Neural crest cell (in vitro differentiated cells): Measurements from ENCODE around the gene BIK. TPM values are rescaled to one million over a fixed set of nuclear protein-coding genes. Genes with fewer than 3 reads are reported as not detected.
A peak's percentile ranks its signal among the peaks of the same experiment; 100 is the strongest.

ENCODE experiments used
- DNase-seq: peaks from one replicate; pipeline ENCODE4 v3.0.0; 2021; ENCODE audit warnings: low read depth, mixed read lengths, low spot score
- H3K27ac Mint-ChIP-seq: one replicate; pipeline ENCODE4 v1.8.0; 2021; ENCODE audit warnings: mild to moderate bottlenecking, mixed read lengths; ENCODE audit not compliant: unreplicated experiment
- H3K27me3 Mint-ChIP-seq: 2 replicates; pipeline ENCODE4 v1.8.0; 2021; ENCODE audit warnings: low read depth, mild to moderate bottlenecking, mixed read lengths
- H3K36me3 Mint-ChIP-seq: 2 replicates; pipeline ENCODE4 v1.8.0; 2021; ENCODE audit warnings: low read depth, mild to moderate bottlenecking, mixed read lengths
- H3K4me1 Mint-ChIP-seq: 2 replicates; pipeline ENCODE4 v1.8.0; 2021; ENCODE audit warnings: mixed read lengths
- H3K4me3 Mint-ChIP-seq: one replicate; pipeline ENCODE4 v1.8.0; 2021; ENCODE audit warnings: mild to moderate bottlenecking, mixed read lengths
- H3K9me3 Mint-ChIP-seq: 2 replicates; pipeline ENCODE4 v1.8.0; 2021; ENCODE audit warnings: mixed read lengths
- CTCF ChIP-seq: fragments of 200-600 bp; sonication (generic); conservative IDR thresholded peaks from 2 replicates; pipeline ENCODE4 v1.5.0; 2021; ENCODE audit warnings: antibody characterized with exemption, mild to moderate bottlenecking
- total RNA-seq: library from RNA; stranded (reverse); gene quantifications from 2 replicates; pipeline ENCODE4 v1.2.1, GENCODE V29; 2021

The BIK gene
- total RNA-seq, 1 donor from 2014 or later: 0.61 TPM

GRCh38 chr22:43127166-43127908 is 16.8 kb downstream of the BIK start:
- Mint-ChIP-seq H3K4me1 (no peaks in the 10 kb centered on the region), H3K36me3 (no peaks in the 10 kb centered on the region), H3K27ac (no peak overlapping the region), H3K9me3 (no peaks in the 10 kb centered on the region), H3K4me3 (no peak overlapping the region), H3K27me3 (no peaks in the 10 kb centered on the region)
- DNase-seq: no peak
- TF ChIP-seq CTCF: no peak

GRCh38 chr22:43128116-43128515 is 17.6 kb downstream of the BIK start:
- Mint-ChIP-seq H3K4me1 (no peaks in the 10 kb centered on the region), H3K27ac (no peak overlapping the region), H3K9me3 (no peaks in the 10 kb centered on the region), H3K36me3 (no peaks in the 10 kb centered on the region), H3K27me3 (no peaks in the 10 kb centered on the region), H3K4me3 (no peak overlapping the region)
- no peak for DNase-seq
- no peak for TF ChIP-seq CTCF

DNA sequence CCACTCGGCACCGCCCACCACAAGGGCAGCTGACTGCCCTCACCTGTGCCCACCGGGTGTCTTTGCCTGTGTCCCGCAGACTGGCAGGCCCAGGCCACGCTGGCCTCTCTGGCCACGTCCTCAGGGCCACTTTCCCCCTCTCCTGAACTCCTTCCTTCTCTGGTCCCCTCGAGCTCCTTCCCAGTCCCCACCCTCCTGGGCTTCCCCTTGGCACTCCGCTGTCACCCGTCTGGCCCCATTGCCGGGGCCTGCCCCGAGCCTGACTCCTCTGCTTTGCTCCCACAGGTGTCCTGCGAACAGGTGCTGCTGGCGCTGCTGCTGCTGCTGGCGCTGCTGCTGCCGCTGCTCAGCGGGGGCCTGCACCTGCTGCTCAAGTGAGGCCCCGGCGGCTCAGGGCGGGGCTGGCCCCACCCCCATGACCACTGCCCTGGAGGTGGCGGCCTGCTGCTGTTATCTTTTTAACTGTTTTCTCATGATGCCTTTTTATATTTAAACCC is 18.4 kb downstream of the BIK start:
- H3K36me3 Mint-ChIP-seq: peaks cover 4% of the 10 kb centered on the region
- no peak for TF ChIP-seq CTCF
- no peaks in the 10 kb centered on the region for H3K9me3 Mint-ChIP-seq
- H3K4me1 Mint-ChIP-seq: no peaks in the 10 kb centered on the region
- no peak overlapping the region for H3K4me3 Mint-ChIP-seq
- DNase-seq: no peak
- no peaks in the 10 kb centered on the region for H3K27me3 Mint-ChIP-seq
- no peak overlapping the region for H3K27ac Mint-ChIP-seq

DNA sequence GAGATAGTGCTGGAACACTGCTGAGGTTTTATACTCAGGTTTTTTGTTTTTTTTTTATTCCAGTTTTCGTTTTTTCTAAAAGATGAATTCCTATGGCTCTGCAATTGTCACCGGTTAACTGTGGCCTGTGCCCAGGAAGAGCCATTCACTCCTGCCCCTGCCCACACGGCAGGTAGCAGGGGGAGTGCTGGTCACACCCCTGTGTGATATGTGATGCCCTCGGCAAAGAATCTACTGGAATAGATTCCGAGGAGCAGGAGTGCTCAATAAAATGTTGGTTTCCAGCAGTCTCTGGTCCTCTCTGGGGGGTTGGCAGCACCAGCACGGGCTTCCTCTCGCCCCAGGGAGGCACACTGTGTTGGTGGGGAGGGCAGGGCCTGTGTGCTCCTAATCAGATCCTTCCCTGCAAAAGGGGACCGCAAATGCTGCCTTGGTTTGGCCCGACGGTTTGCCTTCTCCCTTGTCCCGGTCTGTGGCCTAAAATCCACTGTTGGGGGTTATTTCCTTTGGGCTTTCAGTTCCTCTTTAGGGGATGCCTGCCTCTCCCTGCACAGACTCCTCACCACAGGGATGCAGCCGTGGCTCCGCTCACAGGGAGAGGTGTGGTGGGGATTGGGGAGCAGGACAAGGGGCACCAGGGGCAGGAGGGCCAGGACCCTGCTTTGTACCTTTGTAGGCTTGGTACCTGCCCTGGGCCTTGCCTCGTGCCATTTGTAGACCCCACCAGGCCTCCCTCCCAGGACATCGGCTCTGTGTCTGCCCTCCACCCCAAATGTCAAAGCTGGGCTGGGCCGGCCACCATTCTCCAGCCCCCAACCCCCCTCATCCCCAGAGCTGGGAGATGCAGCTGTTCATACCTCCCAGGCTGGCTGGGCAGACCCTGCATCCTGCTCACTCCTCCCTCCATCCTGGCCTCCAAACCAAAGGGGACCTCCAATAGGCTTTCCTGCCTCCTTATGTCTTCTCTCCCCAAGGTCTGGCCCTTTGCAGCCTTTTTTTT is 19.2 kb downstream of the BIK start:
- Mint-ChIP-seq H3K9me3 (no peaks in the 10 kb centered on the region), H3K4me3 (no peak overlapping the region), H3K4me1 (no peaks in the 10 kb centered on the region), H3K27me3 (no peaks in the 10 kb centered on the region), H3K36me3 (peaks cover 7% of the 10 kb centered on the region), H3K27ac (no peak overlapping the region)
- TF ChIP-seq CTCF: no peak
- no peak for DNase-seq

DNA sequence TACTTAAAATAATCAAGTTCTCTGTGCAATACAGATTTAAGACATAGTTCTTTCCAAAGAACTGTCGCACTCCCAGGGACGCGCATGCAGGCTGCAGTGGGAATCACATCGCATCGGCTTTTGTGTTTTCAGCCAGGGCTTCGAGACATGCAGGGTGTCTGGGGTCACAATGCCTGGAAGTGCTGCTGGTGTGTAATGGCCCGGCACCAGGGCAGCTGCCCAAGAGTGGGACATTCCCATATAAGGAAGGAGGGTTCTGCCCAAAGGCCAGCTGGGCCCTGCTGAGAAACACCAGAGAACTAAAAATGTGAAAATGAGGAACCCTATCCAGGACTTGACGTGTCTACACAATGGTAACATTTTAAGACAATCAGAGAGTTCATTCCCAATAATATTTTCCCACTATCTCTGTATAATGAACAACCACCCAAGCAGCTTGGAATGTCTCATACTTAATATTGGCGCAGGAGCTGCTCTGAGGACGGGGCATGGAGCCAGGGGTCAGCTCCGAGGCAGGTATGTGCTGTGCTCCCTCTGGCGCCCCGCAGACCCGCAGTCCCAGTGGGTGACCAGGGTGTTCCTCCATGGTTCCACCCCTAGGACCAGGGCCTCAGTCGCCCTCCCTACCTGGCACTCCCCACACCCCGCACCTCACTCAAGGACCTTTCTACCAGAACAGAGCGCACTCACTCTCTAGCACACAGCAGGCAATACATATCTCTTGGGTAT is 21.4 kb downstream of the BIK start:
- Mint-ChIP-seq H3K27ac (peak overlapping the region; percentile 75), H3K36me3 (peaks cover 11% of the 10 kb centered on the region), H3K27me3 (no peaks in the 10 kb centered on the region), H3K4me1 (no peaks in the 10 kb centered on the region), H3K9me3 (no peaks in the 10 kb centered on the region), H3K4me3 (no peak overlapping the region)
- no peak for TF ChIP-seq CTCF
- DNase-seq: no peak
